K562 (cell line): ENCODE measurements around the gene MAP4K1. TPM values are rescaled to one million over a fixed set of nuclear protein-coding genes. Genes with fewer than 3 reads are reported as not detected.

Experiments used
- ATAC-seq: fragments of 200-7000 bp; cut with Tn5 transposase; 3 replicates; pipeline ENCODE4 v1.9.1; 2020; ENCODE audit warnings: moderate library complexity
- BruUV-seq: library from RNA; stranded (reverse); fragments of 400-500 nt; replicated peaks from 2 replicates; lab custom pipeline; 2021; lab: Mats Ljungman, UMichigan
- CTCF ChIA-PET: fragments of 300-600 bp; formaldehyde crosslinking; extraction: SDS; loops from one replicate; lab custom pipeline; 2021; ENCODE audit warnings: low intra/inter-chr PET ratio; lab: Yijun Ruan, JAX
- POLR2A ChIA-PET: fragments of 300-600, 350-650 bp; sonication (Branson Sonifier 250); formaldehyde crosslinking; extraction: SDS; loops from one replicate; lab custom pipeline; 2021; ENCODE audit warnings: antibody characterized with exemption, inconsistent platforms; lab: Yijun Ruan, JAX
- DNase-seq, 4 experiments: peaks; one replicate each; pipeline versions ENCODE4 v3.0.0 to v3.0.0-alpha.2; 2011 to 2018; ENCODE audit warnings: low spot score in 3 of 4, mixed read lengths in 3 of 4; ENCODE audit errors: extremely low read depth in 1 of 4
- FAIRE-seq: peaks from 2 replicates; lab custom pipeline; 2011; peaks lifted over from hg19 to GRCh38; lab: Jason Lieb, UNC
- H2AFZ ChIP-seq: 2 replicates; pipeline ENCODE4 v1.6.0; 2011; ENCODE audit warnings: low read depth, low read length, control low read depth, inconsistent platforms
- H3K27ac ChIP-seq: fragments of 200-600 bp; 3 replicates; pipeline ENCODE4 v1.8.0; 2011; ENCODE audit warnings: low read depth, mild to moderate bottlenecking, control low read depth, inconsistent platforms, low read length, moderate library complexity, mixed read lengths; ENCODE audit errors: extremely low read depth
- H3K27me3 ChIP-seq, 2 experiments: fragments of 300-600 bp in 1 of 2; 2 replicates in 1 of 2; 3 replicates in 1 of 2; pipeline versions ENCODE4 v1.6.0 to v1.8.0; 2011; ENCODE audit warnings: inconsistent platforms in 2 of 2, low read length in 2 of 2, mild to moderate bottlenecking in 1 of 2, mixed read lengths in 1 of 2, moderate library complexity in 1 of 2; ENCODE audit not compliant: control insufficient read depth in 2 of 2, insufficient read depth in 2 of 2
- H3K36me3 ChIP-seq: fragments of 300-600 bp; 3 replicates; pipeline ENCODE4 v1.8.0; 2011; ENCODE audit warnings: mild to moderate bottlenecking, low read length, inconsistent platforms; ENCODE audit not compliant: control insufficient read depth, insufficient read depth
- H3K4me1 ChIP-seq, 2 experiments: fragments of 200-600 bp in 1 of 2; replicated peaks in 1 of 2; 2 replicates in 1 of 2; 3 replicates in 1 of 2; pipeline versions ENCODE4 v1.5.1 to v1.8.0; 2011; ENCODE audit warnings: inconsistent platforms in 2 of 2, low read length in 2 of 2, mild to moderate bottlenecking in 1 of 2, mixed read lengths in 1 of 2, moderate library complexity in 1 of 2; ENCODE audit not compliant: control insufficient read depth in 2 of 2, insufficient read depth in 2 of 2
- H3K4me2 ChIP-seq: 2 replicates; pipeline ENCODE4 v1.6.1; 2011; ENCODE audit warnings: low read length, control low read depth, inconsistent platforms, mixed read lengths; ENCODE audit not compliant: insufficient read depth
- H3K4me3 ChIP-seq: fragments of 200-600 bp; sonication (generic), shearing (Covaris generic); 2 replicates; pipeline ENCODE4 v1.5.1; 2016; ENCODE audit warnings: control low read depth, inconsistent platforms
- H3K79me2 ChIP-seq: fragments of 200-600 bp; 3 replicates; pipeline ENCODE4 v1.8.0; 2011; ENCODE audit warnings: low read length, inconsistent platforms; ENCODE audit not compliant: control insufficient read depth, insufficient read depth
- H3K9ac ChIP-seq, 2 experiments: 2 replicates each; pipeline versions ENCODE4 v1.6.0 to v1.6.1; 2011; ENCODE audit warnings: low read depth in 2 of 2, low read length in 2 of 2, control low read depth in 1 of 2, inconsistent platforms in 1 of 2, mild to moderate bottlenecking in 1 of 2, mixed read lengths in 1 of 2; ENCODE audit not compliant: insufficient read depth in 1 of 2
- H3K9me1 ChIP-seq: one replicate; pipeline ENCODE4 v1.6.0; 2011; ENCODE audit warnings: inconsistent platforms, mild to moderate bottlenecking, low read length, moderate library complexity; ENCODE audit not compliant: control insufficient read depth, insufficient read depth
- H3K9me3 ChIP-seq: replicated peaks from 2 replicates; pipeline ENCODE4 v1.5.1; 2011; ENCODE audit warnings: low read depth, low read length, inconsistent platforms; ENCODE audit not compliant: control insufficient read depth, insufficient read depth
- H4K20me1 ChIP-seq: replicated peaks from 2 replicates; pipeline ENCODE4 v1.6.1; 2011; ENCODE audit warnings: low read length, inconsistent platforms, mixed read lengths; ENCODE audit not compliant: control insufficient read depth, insufficient read depth
- IRF2 ChIP-seq: sonication (generic); formaldehyde crosslinking; IDR thresholded peaks from 2 replicates; pipeline ENCODE4 v1.8.1; 2022; ENCODE audit warnings: mild to moderate bottlenecking, missing genetic modification reagents
- KDM1A ChIP-seq, 2 experiments: fragments of 450-650 bp; IDR thresholded peaks; 2 replicates each; pipeline ENCODE4 v1.6.1; 2016; ENCODE audit warnings: mild to moderate bottlenecking in 2 of 2
- MCM5 ChIP-seq: fragments of 450-650 bp; IDR thresholded peaks from 2 replicates; pipeline ENCODE4 v1.6.1; 2016; ENCODE audit warnings: low read depth
- NELFE ChIP-seq: IDR thresholded peaks from 2 replicates; pipeline ENCODE4 v1.6.1; 2011; ENCODE audit warnings: mild to moderate bottlenecking; ENCODE audit not compliant: insufficient read depth, insufficient read length
- SRSF7 ChIP-seq: fragments of 200-400 bp; formaldehyde crosslinking; optimal IDR thresholded peaks from 2 replicates; pipeline ENCODE3; 2017; ENCODE audit warnings: mild to moderate bottlenecking, low read depth, low read length
- TFE3 ChIP-seq: fragments of 450-650 bp; formaldehyde crosslinking; IDR thresholded peaks from 2 replicates; pipeline ENCODE4 v1.4.0; 2020; ENCODE audit warnings: mild to moderate bottlenecking, mixed read lengths
- TOE1 ChIP-seq, 2 experiments: fragments of 450-650 bp in 1 of 2; sonication (generic) in 1 of 2; formaldehyde crosslinking in 1 of 2; IDR thresholded peaks; 2 replicates each; pipeline versions ENCODE4 v1.7.1 to v1.8.0; 2016 to 2022; ENCODE audit warnings: borderline replicate concordance in 2 of 2, mild to moderate bottlenecking in 2 of 2, antibody characterized with exemption in 1 of 2, inconsistent platforms in 1 of 2, low read depth in 1 of 2, missing genetic modification reagents in 1 of 2, moderate library complexity in 1 of 2
- ZBTB43 ChIP-seq: sonication (generic); formaldehyde crosslinking; IDR thresholded peaks from 2 replicates; pipeline ENCODE4 v1.8.0; 2023; ENCODE audit warnings: mild to moderate bottlenecking, missing genetic modification reagents
- ZNF121 ChIP-seq: sonication (generic); formaldehyde crosslinking; conservative IDR thresholded peaks from 2 replicates; pipeline ENCODE4 v1.8.0; 2022; ENCODE audit warnings: missing genetic modification reagents
- ZNF133 ChIP-seq: fragments of 250-450 bp; sonication (Bioruptor Pico); IDR thresholded peaks from 2 replicates; pipeline ENCODE4 v1.4.0; 2020; ENCODE audit warnings: mild to moderate bottlenecking
- ZNF24 ChIP-seq: fragments of 450-650 bp; IDR thresholded peaks from 2 replicates; pipeline ENCODE4 v1.6.1; 2016
- ZNF277 ChIP-seq: fragments of 250-450 bp; sonication (Bioruptor Pico); IDR thresholded peaks from 2 replicates; pipeline ENCODE4 v1.8.0; 2022; ENCODE audit warnings: inconsistent platforms, mild to moderate bottlenecking, moderate library complexity, borderline replicate concordance
- WGBS: fragments of 100-300 bp; shearing (Covaris generic); methylation state at CpG from one replicate; pipeline ENCODE4 v1.1.6; 2016; ENCODE audit warnings: low coverage, mixed read lengths; ENCODE audit not compliant: insufficient coverage; ENCODE audit errors: missing lambda C conversion rate; 5-methylcytosine and 5-hydroxymethylcytosine counted together
- in situ Hi-C: fragments of 300-500 bp; cut with MboI; formaldehyde crosslinking; loops from 4 replicates; pipeline ENCODE4 v1.15.0; 2018; ENCODE audit warnings: inconsistent platforms, mixed read lengths
- intact Hi-C: fragments of 100-400 bp; cut with micrococcal nuclease; formaldehyde crosslinking; loops from 2 replicates; pipeline ENCODE4 v1.14.2; 2022
- polyA plus RNA-seq, 8 experiments: library from polyadenylated mRNA; depleted of rRNA in 4 of 8; stranded (reverse) in 5 of 8; unstranded in 3 of 8; fragments of >200 nt; fragmentation: Nextera tagmentation in 2 of 8; fragmentation: Illumina TruSeq in 1 of 8; extraction: Ambion mirVana in 2 of 8; extraction: Trizol in 1 of 8; gene quantifications; 2 replicates each; pipeline versions ENCODE4 v1.2.1 to v1.2.3, GENCODE V29; 2011 to 2014; ENCODE audit warnings: inconsistent platforms in 1 of 8, missing spikeins in 1 of 8
- total RNA-seq, 7 experiments: library from RNA; depleted of rRNA in 6 of 7; stranded (reverse); fragments of >200 nt in 6 of 7; fragmentation: Illumina TruSeq in 2 of 7; extraction: Trizol in 2 of 7; gene quantifications; 2 replicates each; pipeline versions ENCODE4 v1.2.1 to v1.2.3, GENCODE V29; 2011 to 2021; ENCODE audit warnings: low replicate concordance in 1 of 7

The MAP4K1 gene
- total and polyA plus RNA-seq, 9 of the 15 experiments (the other 6 are each of a cell fraction or from before 2014, with no cell fraction given): 0.14 to 3.2 (median 0.73) TPM; not detected in 1

GRCh38 chr19:38563475-38563874 lies 54.3 kb downstream of the MAP4K1 start (continued):
- TF ChIP-seq TOE1 (IDR thresholded peaks at IDR 0.05; ENCODE audit: borderline replicate concordance): no peak
- no peak for TF ChIP-seq TOE1 (CRISPR knock-in tag; IDR thresholded peaks at IDR 0.05; ENCODE audit: borderline replicate concordance, low read depth)
- peak in 1 of 2 experiments; percentile 46; a peak in 1 of 4 replicates for TF ChIP-seq KDM1A (IDR thresholded peaks at IDR 0.05)
- TF ChIP-seq MCM5: no peak
- TF ChIP-seq ZNF133 (CRISPR knock-in tag): no peak
- no peak for TF ChIP-seq IRF2

- H3K27me3 ChIP-seq: no peaks in the 10 kb centered on the region
- H3K79me2 ChIP-seq: no peaks in the 10 kb centered on the region
- POLR2A ChIA-PET: no interaction called here
- WGBS: 58% methylated on average over 6 of the region's 6 CpGs
- H3K36me3 ChIP-seq: no peaks in the 10 kb centered on the region
- H3K9ac ChIP-seq: no peak overlapping the region
- peaks cover 7 to 18% of the 10 kb centered on the region in 2 experiments; a peak in 4 of 5 replicates for H3K4me1 ChIP-seq
- H2AFZ ChIP-seq: no peak overlapping the region
- no peak for FAIRE-seq
- no peak overlapping the region for H3K27ac ChIP-seq
- in situ Hi-C loops: no loop called here
- DNase-seq: no peak
- H3K4me2 ChIP-seq: no peak overlapping the region
- BruUV-seq: no TSS peak
- no peaks in the 10 kb centered on the region for H3K9me3 ChIP-seq
- ATAC-seq: no peak
- H3K4me3 ChIP-seq: no peak overlapping the region
- H4K20me1 ChIP-seq: no peaks in the 10 kb centered on the region
- TF ChIP-seq TFE3 (no peak), ZBTB43 (no peak), NELFE (no peak), SRSF7 (no peak), ZNF121 (CRISPR knock-in tag) (no peak), ZNF24 (no peak), ZNF277 (no peak)
- intact Hi-C loops: no loop called here
- no peaks in the 10 kb centered on the region for H3K9me1 ChIP-seq
- CTCF ChIA-PET: no interaction called here
Observed at GRCh38 chr19:38562096-38562495, 55.7 kb downstream of the MAP4K1 start.
